Fibroblast of lung (primary cell): ENCODE results near the gene DPP6. TPM values are rescaled to one million over a fixed set of nuclear protein-coding genes. Genes with fewer than 3 reads are reported as not detected.

Experiments used
- DNase-seq, 2 donors: peaks; one replicate each; pipeline versions ENCODE4 v3.0.0 to v3.0.0-alpha.2; 2010; ENCODE audit warnings: low read depth in 2 of 2
- H2AFZ ChIP-seq: 2 replicates; pipeline ENCODE4 v1.5.1; 2012; ENCODE audit warnings: low read length, control low read depth, inconsistent platforms
- H3K27ac ChIP-seq: 2 replicates; pipeline ENCODE4 v1.5.1; 2011; ENCODE audit warnings: low read length, control low read depth; ENCODE audit not compliant: insufficient read depth
- H3K27me3 ChIP-seq: 2 replicates; pipeline ENCODE4 v1.5.1; 2011; ENCODE audit warnings: mild to moderate bottlenecking, low read length; ENCODE audit not compliant: control insufficient read depth, insufficient read depth
- H3K36me3 ChIP-seq: 2 replicates; pipeline ENCODE4 v1.5.1; 2011; ENCODE audit warnings: low read length; ENCODE audit not compliant: control insufficient read depth, insufficient read depth
- H3K4me1 ChIP-seq: 2 replicates; pipeline ENCODE4 v1.5.1; 2011; ENCODE audit warnings: low read length; ENCODE audit not compliant: control insufficient read depth, insufficient read depth; ENCODE audit errors: extremely low read depth
- H3K4me2 ChIP-seq: 2 replicates; pipeline ENCODE4 v1.5.1; 2011; ENCODE audit warnings: low read length, control low read depth; ENCODE audit not compliant: insufficient read depth; ENCODE audit errors: extremely low read depth
- H3K4me3 ChIP-seq, 4 experiments: fragments of 200-600 bp in 1 of 4; sonication (generic) in 1 of 4; replicated peaks in 1 of 4; 2 replicates each; pipeline ENCODE4 v1.5.1; 2011 to 2016; ENCODE audit warnings: low read length in 4 of 4, low read depth in 3 of 4, mild to moderate bottlenecking in 3 of 4, control low read depth in 2 of 4, inconsistent platforms in 1 of 4, mixed read lengths in 1 of 4; ENCODE audit not compliant: insufficient read depth in 1 of 4; ENCODE audit errors: control extremely low read depth in 1 of 4
- H3K79me2 ChIP-seq: 2 replicates; pipeline ENCODE4 v1.5.1; 2012; ENCODE audit warnings: mild to moderate bottlenecking, low read length, inconsistent platforms; ENCODE audit not compliant: control insufficient read depth, insufficient read depth
- H3K9ac ChIP-seq: 2 replicates; pipeline ENCODE4 v1.5.1; 2011; ENCODE audit warnings: mild to moderate bottlenecking, low read length, control low read depth; ENCODE audit not compliant: insufficient read depth
- H3K9me3 ChIP-seq: 2 replicates; pipeline ENCODE4 v1.5.1; 2012; ENCODE audit warnings: low read depth, low read length; ENCODE audit not compliant: control insufficient read depth, insufficient read depth
- H4K20me1 ChIP-seq: 2 replicates; pipeline ENCODE4 v1.5.1; 2011; ENCODE audit warnings: low read length; ENCODE audit not compliant: control insufficient read depth, insufficient read depth; ENCODE audit errors: extremely low read depth
- CTCF ChIP-seq, 2 donors: IDR thresholded peaks in 1 of 2; conservative IDR thresholded peaks in 1 of 2; 1 replicate in 1 of 2; 2 replicates in 1 of 2; pipeline ENCODE4 v1.5.1; 2011 to 2012; ENCODE audit warnings: low read length in 2 of 2, control low read depth in 1 of 2, inconsistent platforms in 1 of 2, low read depth in 1 of 2, mild to moderate bottlenecking in 1 of 2
- EZH2 ChIP-seq: IDR thresholded peaks from 2 replicates; pipeline ENCODE4 v1.5.1; 2012; ENCODE audit warnings: low read length, control low read depth, mild to moderate bottlenecking; ENCODE audit errors: missing control alignments
- polyA plus RNA-seq, 2 donors: library from polyadenylated mRNA; depleted of rRNA in 1 of 2; stranded (reverse) in 1 of 2; unstranded in 1 of 2; fragments of >200 nt; gene quantifications; 2 replicates each; pipeline ENCODE4 v1.2.1, GENCODE V29; 2011 to 2012; ENCODE audit warnings: missing spikeins in 1 of 2
- total RNA-seq: library from RNA; depleted of rRNA; stranded (reverse); fragments of >200 nt; gene quantifications from 2 replicates; pipeline ENCODE4 v1.2.1, GENCODE V29; 2014

The DPP6 gene
- total and polyA plus RNA-seq, 2 donors (not counting 1 experiment from before 2014, with no cell fraction given): not detected

- Histone ChIP-seq H3K4me3 (no peak overlapping the region), H4K20me1 (no peaks in the 10 kb centered on the region), H3K4me1 (no peaks in the 10 kb centered on the region), H2AFZ (no peak overlapping the region), H3K9ac (no peak overlapping the region), H3K36me3 (no peaks in the 10 kb centered on the region), H3K9me3 (no peaks in the 10 kb centered on the region), H3K79me2 (no peaks in the 10 kb centered on the region), H3K27ac (no peak overlapping the region), H3K27me3 (no peaks in the 10 kb centered on the region), H3K4me2 (no peak overlapping the region)
- TF ChIP-seq EZH2 (no peak), CTCF (conservative IDR thresholded peaks at IDR 0.05 in 1 of 2, IDR thresholded peaks at IDR 0.05 in 1 of 2; ENCODE audit: low read depth in 1 of 2, low read length in 2 of 2) (no peak)
- DNase-seq: peak; percentile 8 to 23
Measured at GRCh38 chr7:154842591-154842990, 790.4 kb downstream of the DPP6 start.

DNA sequence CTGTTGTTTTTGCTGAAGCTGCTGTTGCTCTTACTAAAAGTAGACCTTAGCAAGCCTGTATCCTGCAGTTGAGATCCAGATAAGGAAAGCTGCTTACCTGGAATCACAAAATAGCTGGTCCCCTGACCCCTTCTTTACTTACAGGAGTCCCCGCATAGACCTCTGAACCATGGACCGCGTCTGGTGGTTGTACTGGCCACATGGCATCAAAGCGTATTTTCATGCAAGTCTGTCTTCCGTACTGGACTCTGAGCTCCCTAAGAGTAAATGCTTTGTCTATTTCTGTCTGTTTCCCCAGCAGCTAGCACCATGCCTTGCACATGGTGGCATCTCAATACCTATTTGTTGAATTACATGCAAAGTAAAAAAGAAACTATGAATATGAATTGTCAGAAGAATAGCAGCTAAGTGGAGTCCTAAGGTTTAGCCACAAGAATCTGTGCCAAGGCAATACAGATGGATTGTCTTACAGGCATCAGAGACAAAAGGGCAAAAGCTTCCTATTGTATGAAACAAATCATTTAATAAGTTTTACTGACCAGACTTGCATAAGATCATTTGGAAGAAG, 791.6 kb downstream of the DPP6 start:
- no peak overlapping the region for H3K4me2 ChIP-seq

DNA sequence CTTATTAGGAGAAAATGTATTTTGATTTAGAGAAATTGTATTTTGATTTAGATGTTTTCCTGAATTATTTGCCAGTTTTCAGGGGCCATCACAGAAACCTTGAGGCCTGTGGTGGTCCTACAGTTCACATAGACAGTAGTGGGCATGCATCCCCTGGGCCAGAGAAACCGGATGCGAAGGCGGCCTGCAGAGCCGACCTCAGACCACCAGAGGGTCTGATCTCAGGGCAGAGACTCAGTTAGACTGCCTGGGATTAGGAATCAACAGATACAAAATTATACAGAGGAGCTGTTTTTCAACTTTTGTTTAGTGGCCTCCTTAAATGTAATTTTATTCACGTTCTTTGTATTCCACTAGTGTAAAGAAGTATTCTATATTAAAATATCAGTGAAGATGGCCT, 792.3 kb downstream of the DPP6 start:
- Histone ChIP-seq H3K9me3 (no peaks in the 10 kb centered on the region), H3K4me3 (no peak overlapping the region), H4K20me1 (no peaks in the 10 kb centered on the region), H3K9ac (no peak overlapping the region), H3K27me3 (no peaks in the 10 kb centered on the region), H3K36me3 (no peaks in the 10 kb centered on the region), H3K4me2 (no peak overlapping the region), H3K79me2 (no peaks in the 10 kb centered on the region), H3K27ac (no peak overlapping the region), H3K4me1 (no peaks in the 10 kb centered on the region), H2AFZ (no peak overlapping the region)
- TF ChIP-seq EZH2 (no peak), CTCF (conservative IDR thresholded peaks at IDR 0.05 in 1 of 2, IDR thresholded peaks at IDR 0.05 in 1 of 2; ENCODE audit: low read depth in 1 of 2, low read length in 2 of 2) (no peak)
- no peak for DNase-seq

More for the DNA sequence above, 791.6 kb downstream of the DPP6 start:
- no peak for TF ChIP-seq CTCF (conservative IDR thresholded peaks at IDR 0.05 in 1 of 2, IDR thresholded peaks at IDR 0.05 in 1 of 2; ENCODE audit: low read depth in 1 of 2, low read length in 2 of 2)
- TF ChIP-seq EZH2: no peak
- no peaks in the 10 kb centered on the region for H4K20me1 ChIP-seq
- no peak overlapping the region for H3K9ac ChIP-seq
- no peak for DNase-seq
- no peak overlapping the region for H2AFZ ChIP-seq
- no peak overlapping the region for H3K4me3 ChIP-seq
- no peaks in the 10 kb centered on the region for H3K27me3 ChIP-seq
- H3K9me3 ChIP-seq: no peaks in the 10 kb centered on the region
- no peaks in the 10 kb centered on the region for H3K36me3 ChIP-seq
- H3K79me2 ChIP-seq: no peaks in the 10 kb centered on the region
- no peaks in the 10 kb centered on the region for H3K4me1 ChIP-seq
- no peak overlapping the region for H3K27ac ChIP-seq
